H1 (cell line): ENCODE results near the gene SUMF1. TPM values are rescaled to one million over a fixed set of nuclear protein-coding genes. Genes with fewer than 3 reads are reported as not detected.

Experiments used
- CHD7 ChIP-seq: fragments of 300-600 bp; sonication (generic); IDR thresholded peaks from 2 replicates; pipeline ENCODE4 v1.7.1; 2012; ENCODE audit warnings: low read length, moderate library complexity, mild to moderate bottlenecking, inconsistent platforms; ENCODE audit not compliant: insufficient replicate concordance
- EP300 ChIP-seq, 2 experiments: IDR thresholded peaks; 1 replicate in 1 of 2; 2 replicates in 1 of 2; pipeline ENCODE4 v1.6.1; 2011 to 2012; ENCODE audit warnings: low read depth in 2 of 2, low read length in 2 of 2, mild to moderate bottlenecking in 2 of 2, borderline replicate concordance in 1 of 2, inconsistent platforms in 1 of 2, moderate library complexity in 1 of 2
- FOSL1 ChIP-seq: IDR thresholded peaks from 2 replicates; pipeline ENCODE4 v1.6.1; 2011; ENCODE audit warnings: mild to moderate bottlenecking, low read depth, low read length, moderate library complexity; ENCODE audit not compliant: insufficient read depth
- GTF2F1 ChIP-seq: IDR thresholded peaks from 2 replicates; pipeline ENCODE4 v1.6.1; 2012; ENCODE audit warnings: low read depth, low read length, improper control_type of control experiment, borderline replicate concordance
- JUND ChIP-seq: IDR thresholded peaks from 2 replicates; pipeline ENCODE4 v1.6.1; 2011; ENCODE audit warnings: mild to moderate bottlenecking, improper control_type of control experiment, low read length
- POU5F1 ChIP-seq: IDR thresholded peaks from 2 replicates; pipeline ENCODE4 v1.6.1; 2011; ENCODE audit warnings: low read depth, mild to moderate bottlenecking, low read length, moderate library complexity
- SP1 ChIP-seq: IDR thresholded peaks from 2 replicates; pipeline ENCODE4 v1.6.1; 2011; ENCODE audit warnings: low read depth, low read length
- polyA plus RNA-seq, 7 experiments: library from polyadenylated mRNA; depleted of rRNA in 3 of 7; stranded (reverse) in 5 of 7; unstranded in 2 of 7; fragments of >200 nt in 5 of 7; fragments of 200-250 nt in 2 of 7; gene quantifications; 1 replicate in 5 of 7; 2 replicates in 1 of 7; 4 replicates in 1 of 7; pipeline versions ENCODE4 v1.2.1 to v1.2.3, GENCODE V29; 2011 to 2013; ENCODE audit warnings: missing spikeins in 2 of 7, mixed read lengths in 2 of 7
- total RNA-seq: library from RNA; stranded (reverse); fragmentation: NEBNext Ultra II Directional; extraction: Animal tissue kit (Norgen Biotek cat#: 25700); gene quantifications from 2 replicates; pipeline ENCODE4 v1.2.1, GENCODE V29; 2021

SUMF1 gene
- total and polyA plus RNA-seq, 2 of the 8 experiments (the other 6 are each of a cell fraction or from before 2014, with no cell fraction given): 12.5 to 15.0 TPM

GRCh38 chr3:4421121-4421520 is 45.9 kb downstream of the SUMF1 start (continued):
- TF ChIP-seq CHD7: no peak
- TF ChIP-seq FOSL1: no peak
- no peak for TF ChIP-seq JUND
- TF ChIP-seq EP300 (IDR thresholded peaks at IDR 0.05; ENCODE audit: borderline replicate concordance in 1 of 2, low read depth in 2 of 2, low read length in 2 of 2): no peak
- TF ChIP-seq POU5F1: no peak
- TF ChIP-seq SP1: no peak
- no peak for TF ChIP-seq GTF2F1
